NK-92 treated with Interleukin-12 subunit alpha and Interleukin-12 subunit beta, amount 100 ng/mL, for 24 hours (cell line): Measurements from ENCODE around the gene SARNP.

ENCODE experiments used
- DNase-seq: peaks from one replicate; lab custom pipeline; 2025; lab: John Stamatoyannopoulos, UW

The SARNP gene

DNA sequence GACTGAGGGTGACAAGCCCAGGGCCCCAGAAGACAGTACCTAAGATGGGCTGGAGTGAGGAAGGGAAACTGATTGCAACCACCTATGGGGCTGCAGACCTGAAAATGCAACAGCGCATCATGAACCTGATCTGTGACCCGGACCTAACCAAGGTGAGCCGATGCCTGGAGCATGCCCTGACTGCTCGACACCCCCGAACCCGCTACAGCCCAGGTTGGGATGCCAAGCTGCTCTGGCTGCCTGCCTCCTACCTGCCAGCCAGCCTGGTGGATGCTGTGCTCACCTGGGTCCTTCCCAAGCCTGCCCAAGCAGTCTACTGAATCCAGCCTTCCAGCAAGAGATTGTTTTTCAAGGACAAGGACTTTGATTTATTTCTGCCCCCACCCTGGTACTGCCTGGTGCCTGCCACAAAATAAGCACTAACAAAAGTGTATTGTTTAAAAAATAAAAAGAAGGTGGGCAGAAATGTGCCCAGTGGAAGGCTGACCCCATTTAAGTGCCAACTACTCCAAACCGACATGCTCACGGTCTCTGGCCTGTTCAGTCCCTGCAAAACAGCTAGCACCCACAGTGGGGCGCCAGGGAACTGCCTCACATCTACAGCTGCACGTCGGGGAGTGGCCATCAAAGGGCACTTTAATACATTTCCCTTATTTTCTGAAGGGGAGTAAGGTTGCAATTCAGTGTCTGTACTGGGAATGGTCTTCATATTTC lies 93.1 kb downstream of the SARNP start:
- DNase-seq = peak; percentile 14

GRCh38 chr12:55723516-55724225 lies 93.9 kb downstream of the SARNP start:
- no peak for DNase-seq

DNA sequence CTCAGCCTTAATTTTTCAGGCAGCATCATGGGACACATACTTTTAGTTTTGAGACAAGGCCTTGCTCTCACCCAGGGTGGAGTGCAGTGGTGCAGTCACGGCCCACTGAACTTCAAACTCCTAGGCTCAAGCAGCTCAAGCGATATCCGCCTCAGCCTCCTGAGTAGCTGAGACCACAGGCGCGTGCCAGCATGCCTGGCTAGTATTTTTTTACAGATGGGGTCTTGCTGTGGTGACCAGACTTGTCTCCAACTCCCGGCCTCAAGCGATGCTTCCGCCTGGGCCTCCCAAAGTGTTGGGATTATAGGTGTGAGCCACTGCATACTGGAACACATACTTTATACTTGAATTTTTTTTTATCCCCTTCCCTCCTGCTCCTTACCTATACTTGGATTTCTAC lies 94.6 kb downstream of the SARNP start:
- DNase-seq = no peak

- DNase-seq = no peak
Measured at GRCh38 chr12:55721601-55722213, 95.8 kb downstream of the SARNP start.

DNA sequence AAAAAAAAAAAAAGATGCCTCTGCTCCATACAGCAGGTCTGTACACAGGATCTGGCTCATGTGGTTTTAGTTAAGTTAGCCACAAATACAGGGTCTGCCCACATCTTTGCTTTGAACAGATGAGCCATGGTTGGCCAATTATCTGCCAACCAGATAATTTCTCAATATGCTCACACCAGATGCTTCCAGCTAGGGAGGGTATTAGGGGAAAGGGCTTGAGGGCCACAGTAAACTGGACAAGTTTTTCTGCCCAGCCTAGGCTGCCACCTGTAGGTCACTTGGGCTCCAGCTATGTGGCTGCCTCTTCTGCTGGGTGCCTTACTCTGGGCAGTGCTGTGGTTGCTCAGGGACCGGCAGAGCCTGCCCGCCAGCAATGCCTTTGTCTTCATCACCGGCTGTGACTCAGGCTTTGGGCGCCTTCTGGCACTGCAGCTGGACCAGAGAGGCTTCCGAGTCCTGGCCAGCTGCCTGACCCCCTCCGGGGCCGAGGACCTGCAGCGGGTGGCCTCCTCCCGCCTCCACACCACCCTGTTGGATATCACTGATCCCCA lies 96.6 kb downstream of the SARNP start:
- peak; percentile 20 for DNase-seq

- no peak for DNase-seq
Measured at GRCh38 chr12:55720071-55720564, 97.4 kb downstream of the SARNP start, which contains the start of gene RDH5. Gene RDH5, plus strand, starts transcription at chr12:55720393. Its CDS starts 792 bp downstream, at chr12:55721185.

GRCh38 chr12:55719371-55719770 lies 98.2 kb downstream of the SARNP start:
- DNase-seq = no peak

GRCh38 chr12:55718624-55719275 lies 98.8 kb downstream of the SARNP start:
- DNase-seq = no peak

- DNase-seq = no peak
Measured at GRCh38 chr12:55718015-55718414, 99.5 kb downstream of the SARNP start.

- no peak for DNase-seq
Measured at GRCh38 chr12:55717011-55718007, 100.2 kb downstream of the SARNP start.

DNA sequence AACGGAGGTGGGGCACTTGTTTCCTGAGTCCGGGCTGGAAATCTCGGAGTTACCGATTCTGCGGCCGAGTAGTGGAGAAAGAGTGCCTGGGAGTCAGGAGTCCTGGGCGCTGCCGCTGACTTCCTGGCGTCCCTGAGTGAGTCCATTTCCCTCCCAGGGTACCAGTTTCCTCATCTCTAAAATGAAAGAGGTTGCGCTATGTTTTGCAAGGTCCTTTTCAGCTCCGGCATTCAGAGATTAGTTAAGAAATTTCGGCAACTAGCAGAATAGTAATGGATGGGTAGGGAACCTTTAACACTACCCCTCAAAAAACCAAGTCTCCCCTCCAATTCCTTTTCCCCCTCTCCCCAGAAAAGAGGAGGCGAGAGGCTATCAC lies 101.0 kb downstream of the SARNP start:
- no peak for DNase-seq

- peak; percentile 87 for DNase-seq
Measured at GRCh38 chr12:55715833-55716581, 101.5 kb downstream of the SARNP start, which contains the start of gene BLOC1S1. Gene BLOC1S1, plus strand, starts transcription at chr12:55716046. Its CDS starts 6 bp downstream, at chr12:55716052.

DNA sequence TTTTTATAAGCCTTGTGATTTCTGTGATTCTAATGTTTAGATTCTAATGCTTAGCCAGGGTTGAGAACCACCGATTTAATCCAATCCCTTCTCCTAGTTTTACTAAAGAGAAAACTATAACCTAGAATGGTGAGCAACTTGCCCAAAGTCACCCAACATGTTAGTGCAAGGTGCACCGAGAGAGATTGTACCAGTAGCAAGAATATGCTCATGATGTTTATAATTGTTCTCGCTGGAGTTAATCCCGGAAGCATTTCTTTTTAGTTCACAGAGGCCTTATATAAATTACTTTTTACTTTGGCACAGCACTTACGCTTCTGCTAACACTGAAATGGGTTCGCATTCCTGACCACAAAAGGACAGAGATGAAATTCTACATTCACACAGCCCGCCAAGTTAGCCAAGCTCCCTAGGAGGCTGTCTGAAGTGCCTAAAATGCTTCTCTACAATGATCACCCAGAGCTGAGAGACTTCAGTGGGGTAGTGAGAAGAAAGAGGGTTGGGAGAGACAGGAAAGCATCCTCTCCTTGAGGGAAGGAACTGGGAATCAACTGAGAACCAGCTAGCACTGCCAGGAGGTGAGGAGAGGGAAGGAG lies 102.3 kb downstream of the SARNP start:
- no peak for DNase-seq

DNA sequence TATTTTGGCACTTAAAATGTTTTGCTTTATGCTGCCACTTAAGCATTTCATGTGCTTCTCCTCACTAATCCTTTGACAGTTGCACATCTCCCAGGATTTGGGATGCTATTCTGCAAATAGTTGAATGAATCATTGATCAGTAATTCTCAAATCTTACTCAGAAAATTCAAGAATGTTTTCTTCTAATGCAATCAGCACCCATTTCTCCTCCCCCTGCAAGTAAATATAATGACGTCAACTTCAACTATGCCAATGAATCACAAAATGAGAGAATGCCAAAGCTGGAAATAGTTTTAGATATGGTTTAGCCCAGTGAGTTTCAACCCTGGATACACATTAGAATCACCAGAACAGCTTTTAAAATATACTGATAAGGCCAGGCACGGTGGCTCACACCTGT lies 103.8 kb downstream of the SARNP start:
- DNase-seq = no peak

GRCh38 chr12:55712700-55713415 lies 104.7 kb downstream of the SARNP start:
- DNase-seq = no peak

- DNase-seq = no peak
Measured at GRCh38 chr12:55711786-55712553, 105.6 kb downstream of the SARNP start.

GRCh38 chr12:55708695-55709233 lies 108.8 kb downstream of the SARNP start:
- DNase-seq = no peak
